Fibroblast of skin of left quadriceps (primary cell): ENCODE results near the gene MTCH2.
"Not testable (repeated sequence)": the region's sequence is repeated elsewhere in the genome, so short reads cannot be mapped to it uniquely, and the experiment has no call there.

ENCODE experiments used
- DNase-seq, 2 experiments: peaks; one replicate each; pipeline ENCODE4 v3.0.0-alpha.2; 2013; ENCODE audit warnings: low read depth in 2 of 2

Gene MTCH2

DNA sequence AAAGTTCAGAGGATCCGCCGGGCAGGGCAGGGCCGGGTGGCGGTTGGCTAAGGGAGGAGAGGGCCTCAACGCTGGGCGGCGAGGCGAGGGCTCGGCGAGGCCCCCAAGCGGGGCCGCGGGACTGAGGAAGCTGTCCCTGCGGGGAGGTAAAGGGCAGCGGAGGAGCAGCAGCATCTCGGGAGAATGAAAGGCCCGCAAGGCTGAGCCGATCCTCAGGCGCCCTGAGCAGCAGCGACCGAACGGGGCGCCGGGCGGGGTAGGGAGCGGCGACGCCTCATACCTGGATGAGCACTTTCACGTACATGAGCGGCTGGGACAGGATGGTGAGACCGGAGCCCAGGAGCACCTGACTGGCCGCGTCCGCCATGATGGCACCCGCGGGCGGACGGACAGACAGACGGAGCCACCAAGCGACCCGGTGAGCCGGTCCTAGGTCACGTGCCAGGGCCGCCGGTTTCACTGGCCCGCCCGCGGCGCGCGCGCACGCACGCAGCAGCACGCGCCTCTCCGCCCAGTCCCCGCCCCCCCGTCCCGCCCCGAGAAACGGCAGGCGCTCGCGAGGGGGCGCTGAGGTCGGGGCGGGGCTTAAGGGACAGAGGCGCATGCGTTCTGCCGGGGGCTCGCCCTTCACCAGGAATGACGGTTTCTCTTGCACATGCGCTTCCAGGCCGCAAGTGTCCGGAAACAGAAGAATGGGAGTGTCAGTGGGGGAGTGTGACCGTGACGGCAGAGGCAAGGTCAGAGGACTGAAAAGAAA, at the start of gene MTCH2:
Gene MTCH2 (minus strand): TSS at position 461 of the 757 bp plus-strand sequence. CDS start 94 bp downstream, at position 367.
- DNase-seq: peak; percentile 94

GRCh38 chr11:47691979-47692378, 49.6 kb upstream of the MTCH2 start:
- no peak for DNase-seq

DNA sequence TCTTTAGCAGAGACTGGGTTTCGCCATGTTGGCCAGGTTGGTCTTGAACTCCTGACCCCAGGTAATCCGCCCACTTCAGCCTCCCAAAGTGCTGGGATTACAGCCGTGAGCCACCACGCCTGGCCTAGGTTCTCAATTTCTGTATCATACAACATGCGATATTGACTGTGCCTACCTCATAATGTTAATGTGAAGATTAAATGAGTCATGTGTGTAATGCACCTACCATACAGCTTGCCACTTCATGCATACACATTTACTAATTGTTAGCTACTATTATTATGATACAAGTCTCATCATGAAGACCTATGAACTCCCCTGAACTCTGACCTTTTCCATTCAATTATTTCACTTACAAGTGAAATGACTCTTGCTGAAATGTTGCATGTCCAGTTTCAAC, 47.1 kb upstream of the MTCH2 start:
- DNase-seq: no peak

- no peak for DNase-seq
Measured at GRCh38 chr11:47688991-47689390, 46.6 kb upstream of the MTCH2 start.

- DNase-seq: no peak
Measured at GRCh38 chr11:47688111-47688510, 45.8 kb upstream of the MTCH2 start.

GRCh38 chr11:47686704-47687103, 44.3 kb upstream of the MTCH2 start:
- DNase-seq: not testable (repeated sequence)

DNA sequence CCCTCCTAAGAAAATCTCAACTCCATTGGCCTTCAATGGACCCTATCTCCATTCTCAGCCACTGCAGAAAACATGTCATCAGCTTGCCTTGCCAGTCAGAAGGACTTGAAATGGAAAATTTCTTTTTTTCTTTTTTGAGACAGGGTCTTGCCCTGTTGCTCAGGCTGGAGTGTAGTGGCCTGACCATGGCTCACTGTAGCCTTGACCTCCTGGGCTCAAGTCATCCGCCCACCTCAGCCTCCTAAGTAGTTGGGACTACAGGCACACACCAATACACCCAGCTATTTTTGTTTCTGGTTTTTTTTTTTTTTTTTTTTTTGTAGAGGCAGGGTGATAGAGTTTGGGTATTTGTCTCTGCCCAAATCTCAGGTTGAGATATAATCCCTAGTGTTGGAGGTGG, 43.8 kb upstream of the MTCH2 start:
- no peak for DNase-seq

GRCh38 chr11:47675851-47676250, 33.5 kb upstream of the MTCH2 start:
- DNase-seq: no peak

GRCh38 chr11:47672283-47672730, 29.9 kb upstream of the MTCH2 start:
- DNase-seq: no peak

DNA sequence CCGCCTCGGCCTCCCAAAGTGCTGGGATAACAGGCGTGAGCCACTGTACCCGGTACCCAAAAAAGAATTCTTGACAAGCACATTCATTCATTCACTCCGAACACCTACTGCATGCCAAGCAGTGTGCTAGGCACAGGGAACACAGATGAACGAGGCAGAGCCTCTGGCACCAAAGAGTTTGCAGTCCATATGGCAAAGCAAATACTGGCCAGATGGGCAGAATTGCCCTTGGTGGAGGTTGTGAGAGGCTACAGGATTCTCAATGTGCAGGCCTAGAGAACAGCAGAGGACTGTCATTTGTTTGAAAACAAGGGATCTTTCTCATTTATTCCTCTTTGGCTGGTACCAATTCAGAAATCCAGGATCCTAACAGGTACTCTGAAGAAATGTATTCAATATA, 27.5 kb upstream of the MTCH2 start:
- no peak for DNase-seq

GRCh38 chr11:47668665-47669064, 26.3 kb upstream of the MTCH2 start:
- DNase-seq: no peak

- no peak for DNase-seq
Measured at GRCh38 chr11:47667555-47667954, 25.2 kb upstream of the MTCH2 start.

DNA sequence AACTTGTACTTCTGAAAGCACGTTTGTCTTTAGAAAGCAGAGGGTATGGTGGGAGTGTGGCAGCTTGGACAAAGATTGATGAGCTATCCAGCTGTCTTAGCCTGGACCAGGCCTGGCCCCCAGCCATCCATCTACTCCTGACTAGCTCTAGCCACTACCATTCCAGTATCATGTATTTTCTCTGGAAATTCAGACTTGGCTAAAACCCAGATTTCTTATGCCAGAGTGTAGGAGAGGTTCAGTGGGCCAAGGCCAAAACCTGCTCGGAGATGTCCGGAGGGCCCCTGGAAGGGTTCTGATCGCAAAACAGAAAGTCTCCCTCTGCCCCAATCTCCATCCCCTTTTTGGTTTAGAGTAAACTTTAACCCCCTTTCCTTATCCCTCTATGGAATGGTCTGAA, 24.8 kb upstream of the MTCH2 start:
- no peak for DNase-seq

GRCh38 chr11:47664936-47665335, 22.6 kb upstream of the MTCH2 start:
- DNase-seq: not testable (repeated sequence)

DNA sequence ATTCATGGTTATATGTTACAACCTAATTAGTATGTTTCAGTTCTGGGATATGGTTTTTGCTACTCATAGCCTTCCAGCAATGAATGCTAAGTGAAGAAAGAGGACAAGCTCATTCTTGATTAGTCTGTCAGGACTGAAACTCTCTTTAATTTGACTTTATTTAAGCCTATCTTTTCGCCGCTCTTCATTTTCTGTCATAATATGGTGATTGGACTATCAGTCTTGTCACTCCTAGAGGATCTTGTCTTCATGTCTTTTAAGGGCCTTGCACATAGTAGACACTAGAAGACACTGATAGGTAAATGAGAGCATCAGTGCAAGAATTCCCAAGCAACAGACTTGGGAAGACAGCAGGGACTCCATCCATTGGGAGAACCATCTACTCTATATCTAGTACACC, 18.9 kb upstream of the MTCH2 start:
- DNase-seq: no peak

- no peak for DNase-seq
Measured at GRCh38 chr11:47659276-47659675, 16.9 kb upstream of the MTCH2 start.

DNA sequence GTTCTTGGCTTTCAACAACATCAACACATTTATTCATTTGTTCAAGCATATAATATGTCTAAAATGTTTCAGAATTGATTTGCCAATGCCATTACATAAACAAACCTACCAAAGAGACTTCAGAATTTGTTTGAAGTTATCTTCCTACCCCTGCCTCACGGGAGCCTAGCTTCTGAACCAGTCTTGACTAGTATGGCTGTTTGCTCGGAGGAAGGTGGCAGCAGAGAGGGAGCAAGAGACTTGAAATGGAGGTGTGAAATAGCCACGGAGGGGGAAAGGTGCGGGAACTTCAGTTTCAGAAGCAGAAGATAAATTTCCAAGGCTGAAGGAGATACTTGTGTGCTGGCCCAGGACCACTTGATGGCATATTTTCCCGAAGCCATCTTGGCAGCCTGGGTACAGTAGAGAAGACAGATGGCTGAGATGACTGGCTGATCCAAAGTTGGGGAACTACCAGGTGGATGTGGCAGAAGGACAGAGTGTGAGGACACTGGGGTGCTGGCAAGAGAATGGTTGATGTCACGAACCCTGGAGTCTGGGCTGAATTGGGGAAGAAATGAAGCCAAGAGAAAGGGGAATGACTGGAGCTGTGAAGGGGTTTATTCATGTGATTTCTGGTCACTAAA, 14.0 kb upstream of the MTCH2 start:
- no peak for DNase-seq

DNA sequence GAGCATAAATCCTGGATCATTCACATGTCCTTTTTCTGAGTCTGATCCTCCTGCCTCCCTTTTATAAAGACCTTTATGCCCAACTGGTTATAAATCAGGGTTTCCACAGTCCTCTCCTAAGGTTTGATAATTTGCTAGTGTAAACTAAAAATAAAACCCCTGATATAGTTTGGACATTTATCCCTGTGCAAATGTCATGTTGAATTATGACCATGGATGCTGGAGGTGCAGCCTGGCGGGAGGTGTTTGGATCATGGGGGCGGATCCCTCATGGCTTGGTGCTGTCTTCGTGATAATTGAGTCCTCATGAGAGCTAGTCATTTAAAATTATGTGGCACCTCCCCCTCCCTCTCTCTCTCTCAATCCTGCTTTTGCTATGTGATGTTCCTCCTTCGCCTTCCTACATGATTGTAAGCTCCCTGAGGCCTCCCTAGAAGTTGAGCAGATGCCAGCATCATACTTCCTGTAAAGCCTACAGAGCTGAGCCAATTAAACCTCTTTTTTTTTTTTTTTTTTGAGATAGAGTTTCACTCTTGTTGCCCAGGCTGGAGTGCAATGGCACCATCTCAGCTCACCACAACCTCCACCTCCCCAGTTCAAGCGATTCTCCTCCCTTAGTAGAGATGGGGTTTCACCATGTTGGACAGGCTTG, 9.6 kb upstream of the MTCH2 start:
- no peak for DNase-seq

DNA sequence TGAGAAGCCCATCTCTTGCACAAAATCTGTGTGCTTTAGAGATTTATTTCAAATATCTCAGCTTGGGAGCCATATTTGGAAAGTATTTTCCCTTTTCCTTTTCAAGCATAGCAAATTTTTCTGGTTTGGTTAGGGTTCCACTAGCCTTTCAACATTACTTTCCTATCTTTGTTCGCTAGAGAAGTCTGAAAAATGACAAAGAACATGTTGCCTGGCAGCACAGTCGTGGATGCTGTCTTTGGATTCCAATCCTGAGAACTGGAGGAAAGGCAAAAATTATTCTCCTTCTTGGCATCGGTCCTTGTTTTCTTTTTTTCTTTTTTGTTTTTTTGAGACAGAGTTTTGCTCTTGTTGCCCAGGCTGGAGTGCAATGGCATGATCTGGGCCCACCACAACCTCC, 6.9 kb upstream of the MTCH2 start:
- no peak for DNase-seq

- DNase-seq: no peak
Measured at GRCh38 chr11:47646019-47646418, 3.7 kb upstream of the MTCH2 start.

GRCh38 chr11:47645500-47645899, 3.1 kb upstream of the MTCH2 start:
- no peak for DNase-seq

- DNase-seq: no peak
Measured at GRCh38 chr11:47641600-47642098, 710 bp downstream of the MTCH2 start.

DNA sequence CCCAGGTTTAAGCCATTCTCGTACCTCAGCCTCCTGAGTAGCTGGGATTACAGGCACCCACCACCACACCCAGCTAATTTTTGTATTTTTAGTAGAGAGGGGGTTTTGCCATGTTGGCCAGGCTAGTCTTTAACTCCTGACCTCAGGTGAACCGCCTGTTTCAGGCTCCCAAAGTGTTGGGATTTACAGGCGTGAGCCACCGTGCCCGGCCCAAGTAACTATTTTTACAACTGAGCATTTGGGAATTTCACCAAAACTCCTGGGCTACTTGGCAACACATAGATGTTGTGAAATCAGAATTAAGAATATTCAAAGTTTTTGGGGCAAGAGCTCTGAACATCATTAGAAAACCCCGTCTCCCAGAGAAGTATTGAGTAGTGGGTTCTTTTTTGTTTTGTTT, 1.9 kb downstream of the MTCH2 start:
- DNase-seq: not testable (repeated sequence)
